Karpas-422 (cell line): ENCODE results near the gene TNFRSF14. TPM values are rescaled to one million over a fixed set of nuclear protein-coding genes. Genes with fewer than 3 reads are reported as not detected.

Experiments
- DNase-seq: peaks from one replicate; pipeline ENCODE4 v3.0.0-alpha.2; 2015
- H2AFZ ChIP-seq: fragments of 200-600 bp; sonication (generic); 2 replicates; pipeline ENCODE4 v1.6.1; 2014; ENCODE audit warnings: antibody characterized with exemption, low read length, mixed read lengths
- H3K27ac ChIP-seq: fragments of 200-600 bp; sonication (generic); 2 replicates; pipeline ENCODE4 v1.5.1; 2014; ENCODE audit warnings: mild to moderate bottlenecking, low read length, moderate library complexity
- H3K27me3 ChIP-seq: fragments of 200-600 bp; sonication (generic); 2 replicates; pipeline ENCODE4 v1.6.1; 2014; ENCODE audit warnings: low read length, mixed read lengths
- H3K36me3 ChIP-seq: fragments of 200-600 bp; sonication (generic); 2 replicates; pipeline ENCODE4 v1.6.1; 2014; ENCODE audit warnings: low read length, mixed read lengths; ENCODE audit not compliant: insufficient read depth
- H3K4me1 ChIP-seq: fragments of 200-600 bp; sonication (generic); 2 replicates; pipeline ENCODE4 v1.6.1; 2014; ENCODE audit warnings: mild to moderate bottlenecking, low read length, mixed read lengths
- H3K4me2 ChIP-seq: fragments of 200-600 bp; sonication (generic); 2 replicates; pipeline ENCODE4 v1.6.1; 2014; ENCODE audit warnings: low read length, low read depth, mild to moderate bottlenecking; ENCODE audit not compliant: poor library complexity, severe bottlenecking
- H3K4me3 ChIP-seq: fragments of 200-600 bp; sonication (generic); 2 replicates; pipeline ENCODE4 v1.5.1; 2014; ENCODE audit warnings: mild to moderate bottlenecking, antibody characterized with exemption, low read length, mixed read lengths
- H3K79me2 ChIP-seq: fragments of 200-600 bp; sonication (generic); 2 replicates; pipeline ENCODE4 v1.6.1; 2014; ENCODE audit warnings: mild to moderate bottlenecking, low read length, mixed read lengths
- H3K9ac ChIP-seq: fragments of 200-600 bp; sonication (generic); 2 replicates; pipeline ENCODE4 v1.6.0; 2014; ENCODE audit warnings: low read length
- H3K9me2 ChIP-seq: fragments of 200-600 bp; sonication (generic), shearing (Covaris generic); replicated peaks from 2 replicates; pipeline ENCODE4 v1.6.0; 2014; ENCODE audit warnings: mild to moderate bottlenecking, low read length, moderate library complexity; ENCODE audit not compliant: insufficient read depth
- H3K9me3 ChIP-seq: fragments of 300-700, 200-600 bp; sonication (generic); 2 replicates; pipeline ENCODE4 v1.6.1; 2014; ENCODE audit warnings: low read length, mixed read lengths
- H4K20me1 ChIP-seq: fragments of 200-600 bp; sonication (generic); 2 replicates; pipeline ENCODE4 v1.6.1; 2014; ENCODE audit warnings: mild to moderate bottlenecking, antibody characterized with exemption, low read length, low read depth; ENCODE audit not compliant: insufficient read depth
- total RNA-seq: library from RNA; depleted of rRNA; stranded (reverse); fragments of >200 nt; shearing (Covaris generic); gene quantifications from 2 replicates; pipeline ENCODE4 v1.2.3, GENCODE V29; 2014; ENCODE audit warnings: low replicate concordance; rRNA removed

TNFRSF14 gene
- total RNA-seq, 1 experiment from 2014 or later = 10.3 TPM

DNA sequence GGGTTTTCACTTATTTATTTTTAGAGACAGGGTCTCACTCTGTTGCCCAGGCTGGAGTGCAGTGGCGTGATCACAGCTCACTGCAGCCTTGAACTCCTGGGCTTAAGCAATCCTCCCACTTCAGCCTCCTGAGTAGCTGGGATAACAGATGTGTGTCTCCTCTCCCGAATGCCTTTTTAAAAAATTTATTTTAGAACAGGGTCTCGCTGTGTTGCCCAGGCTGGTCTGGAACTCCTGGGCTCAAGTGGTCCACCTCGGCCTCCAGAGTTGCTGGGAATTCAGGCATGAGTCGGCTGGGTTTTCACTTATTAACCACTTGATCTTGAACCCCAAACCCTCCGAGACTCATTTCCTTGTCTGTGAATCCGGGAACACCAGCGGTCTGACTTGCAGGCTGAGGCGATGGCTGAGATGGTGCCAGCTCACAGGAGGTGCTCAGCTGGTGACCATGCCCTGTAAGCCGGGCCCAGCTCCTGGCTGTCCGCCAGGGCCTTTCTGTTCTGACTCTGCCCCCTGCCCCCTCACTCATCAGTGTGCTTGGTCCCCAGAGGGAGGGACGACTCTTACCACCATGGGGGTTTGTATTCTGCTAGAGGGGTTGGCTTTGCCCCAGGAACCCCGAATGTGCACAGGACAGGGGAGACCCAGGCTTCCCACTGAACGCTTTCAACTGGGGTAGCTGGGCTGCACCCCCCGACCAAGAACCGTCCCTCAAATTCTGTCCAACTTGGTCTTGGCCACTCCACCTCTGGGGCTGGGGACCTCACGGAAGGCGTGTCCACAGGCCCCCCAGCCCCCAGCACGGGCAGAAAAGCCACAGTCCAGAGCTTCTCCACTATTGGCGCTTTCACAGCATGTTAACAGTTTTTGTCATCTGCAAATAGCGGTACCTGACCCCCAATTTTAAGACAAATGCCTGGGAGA lies 54.1 kb downstream of the TNFRSF14 start:
- Histone ChIP-seq H3K36me3 (no peaks in the 10 kb centered on the region), H3K4me1 (peaks cover 7% of the 10 kb centered on the region), H2AFZ (no peak overlapping the region), H3K4me3 (no peak overlapping the region), H3K9me3 (no peaks in the 10 kb centered on the region), H3K79me2 (no peaks in the 10 kb centered on the region), H3K27me3 (no peaks in the 10 kb centered on the region; the same call in 1 of the 2 replicates), H3K9me2 (no peaks in the 10 kb centered on the region), H3K4me2 (no peak overlapping the region), H3K9ac (no peak overlapping the region), H3K27ac (no peak overlapping the region), H4K20me1 (no peaks in the 10 kb centered on the region)
- DNase-seq = no peak

DNA sequence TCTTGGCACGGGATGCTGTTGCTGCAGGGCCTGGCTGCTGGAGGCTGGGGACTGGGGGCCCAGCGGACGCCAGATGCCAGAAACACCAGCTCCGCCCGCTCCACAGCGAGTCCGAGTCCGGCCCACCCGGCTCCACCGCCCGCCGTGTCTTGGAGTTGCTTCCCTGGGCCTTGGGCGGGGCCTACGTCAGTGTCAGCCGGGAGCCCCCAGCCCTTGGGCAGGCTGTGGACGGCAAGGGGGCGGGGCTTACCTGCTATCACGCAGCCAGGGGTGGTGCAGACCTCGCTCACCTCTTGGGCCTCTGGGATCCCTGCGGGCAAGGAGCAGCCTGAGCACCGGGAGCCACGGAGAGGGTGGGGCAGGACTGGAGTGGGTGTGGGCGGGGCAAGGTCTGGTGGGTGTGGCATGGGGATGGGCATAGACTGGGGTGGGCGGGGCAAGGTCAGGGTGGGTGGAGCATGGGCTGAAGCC lies 54.9 kb downstream of the TNFRSF14 start:
- Histone ChIP-seq H3K9ac (no peak overlapping the region), H2AFZ (no peak overlapping the region)

GRCh38 chr1:2611621-2612437 lies 55.7 kb downstream of the TNFRSF14 start:
- H3K79me2 ChIP-seq = no peaks in the 10 kb centered on the region
- H3K9ac ChIP-seq = no peak overlapping the region

More for the DNA sequence above, 54.9 kb downstream of the TNFRSF14 start:
- DNase-seq = peak; percentile 65
- Histone ChIP-seq H4K20me1 (no peaks in the 10 kb centered on the region), H3K79me2 (no peaks in the 10 kb centered on the region), H3K27me3 (no peaks in the 10 kb centered on the region; the same call in 1 of the 2 replicates), H3K4me2 (no peak overlapping the region), H3K4me1 (peaks cover 7% of the 10 kb centered on the region), H3K9me3 (no peaks in the 10 kb centered on the region), H3K9me2 (no peaks in the 10 kb centered on the region), H3K4me3 (no peak overlapping the region), H3K36me3 (no peaks in the 10 kb centered on the region), H3K27ac (no peak overlapping the region)

GRCh38 chr1:2612591-2613365 lies 56.6 kb downstream of the TNFRSF14 start:
- Histone ChIP-seq H3K4me3 (no peak overlapping the region), H3K27ac (no peak overlapping the region), H3K4me1 (peaks cover 7% of the 10 kb centered on the region), H3K4me2 (no peak overlapping the region), H3K9me2 (no peaks in the 10 kb centered on the region), H3K27me3 (no peaks in the 10 kb centered on the region; the same call in 1 of the 2 replicates), H3K9me3 (no peaks in the 10 kb centered on the region), H4K20me1 (no peaks in the 10 kb centered on the region), H3K79me2 (no peaks in the 10 kb centered on the region), H3K9ac (no peak overlapping the region), H3K36me3 (no peaks in the 10 kb centered on the region), H2AFZ (no peak overlapping the region)
- DNase-seq = no peak

More at GRCh38 chr1:2611621-2612437, 55.7 kb downstream of the TNFRSF14 start:
- no peaks in the 10 kb centered on the region for H3K36me3 ChIP-seq
- H3K27me3 ChIP-seq = no peaks in the 10 kb centered on the region; the same call in 1 of the 2 replicates
- no peaks in the 10 kb centered on the region for H3K9me2 ChIP-seq
- no peak overlapping the region for H2AFZ ChIP-seq
- no peak overlapping the region for H3K27ac ChIP-seq
- DNase-seq = peak; percentile 66
- no peaks in the 10 kb centered on the region for H3K9me3 ChIP-seq
- peaks cover 7% of the 10 kb centered on the region for H3K4me1 ChIP-seq
- H4K20me1 ChIP-seq = no peaks in the 10 kb centered on the region
- H3K4me2 ChIP-seq = peak overlapping the region; percentile 35
- H3K4me3 ChIP-seq = no peak overlapping the region

Other genes with a start within 250 kb of the TNFRSF14 start
- 6.2 and 9.8 TPM in 2 replicates for gene MORN1, start 164.8 kb upstream of the TNFRSF14 start, total RNA-seq
- gene RER1, start 164.5 kb upstream of the TNFRSF14 start, total RNA-seq = 57.2 and 108 TPM in 2 replicates
- 21.4 and 32.4 TPM in 2 replicates for gene PEX10, start 143.8 kb upstream of the TNFRSF14 start, total RNA-seq
- gene PLCH2, start 80.1 kb upstream of the TNFRSF14 start, total RNA-seq = 0.11 and 0.19 TPM in 2 replicates
- 25.1 and 25.8 TPM in 2 replicates for gene PANK4, start 29.8 kb upstream of the TNFRSF14 start, total RNA-seq
- not detected in 2 replicates for gene HES5, start 26.1 kb upstream of the TNFRSF14 start, total RNA-seq
- 0.89 and 0.90 TPM in 2 replicates for gene PRXL2B, start 30.4 kb downstream of the TNFRSF14 start, total RNA-seq
- gene MMEL1, start 76.6 kb downstream of the TNFRSF14 start, total RNA-seq = not detected in 2 replicates
- 0.32 and 1.0 TPM in 2 replicates for gene TTC34, start 245.3 kb downstream of the TNFRSF14 start, total RNA-seq